ENCODE measurements around the gene NRG3. TPM values are rescaled to one million over a fixed set of nuclear protein-coding genes. Genes with fewer than 3 reads are reported as not detected.

The NRG3 gene
- total RNA-seq, 1 experiment from 2014 or later: not detected

DNA sequence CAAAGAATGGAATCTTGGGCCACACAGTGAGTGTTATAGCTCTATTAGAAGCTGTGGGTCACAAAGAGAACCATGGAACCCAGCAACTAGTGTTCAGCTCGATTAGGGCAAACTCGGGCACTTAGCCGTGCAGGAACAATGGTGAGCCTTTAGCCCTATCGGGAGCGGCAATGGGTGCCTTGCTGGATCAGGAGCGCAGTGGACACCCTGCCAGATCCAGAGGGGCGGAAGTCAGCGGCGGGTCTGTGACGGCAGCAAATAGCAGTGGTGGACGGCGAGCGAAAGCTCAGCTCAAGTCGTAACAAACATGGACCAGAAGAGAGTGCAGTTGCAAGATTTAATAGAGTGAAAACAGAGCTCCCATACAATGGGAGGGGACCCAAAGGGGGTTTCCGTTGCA lies 43.9 kb upstream of the NRG3 start:
- ChIA-PET RAD21 (ENCODE audit: low non-redundant PET in 1 of 2, low total read pairs in 2 of 2, uncharacterized antibody in 2 of 2, unreplicated experiment in 2 of 2) (no interaction called here), POLR2A (no interaction called here), CTCF (no interaction called here)
- Histone ChIP-seq H3K9me3 (ENCODE audit: control insufficient read depth in 1 of 2, insufficient read depth in 1 of 2, low read depth in 1 of 2, low read length in 2 of 2) (peaks cover 5 to 23% of the 10 kb centered on the region in 2 experiments; a peak in 2 of 4 replicates), H3K36me3 (ENCODE audit: control insufficient read depth in 1 of 2, insufficient read depth in 2 of 2, low read length in 2 of 2) (no peaks in the 10 kb centered on the region), H3K9ac (ENCODE audit: low read length) (no peak overlapping the region), H3K9me2 (ENCODE audit: insufficient read depth) (no peaks in the 10 kb centered on the region), H3K27me3 (ENCODE audit: insufficient read depth, low read length) (no peaks in the 10 kb centered on the region), H2AFZ (ENCODE audit: low read depth, low read length, poor library complexity, severe bottlenecking) (no peak overlapping the region), H3K27ac (ENCODE audit: low read depth, low read length) (no peak overlapping the region), H3K4me1 (ENCODE audit: control insufficient read depth in 1 of 2, insufficient read depth in 2 of 2, low read length in 2 of 2) (no peaks in the 10 kb centered on the region), H4K20me1 (ENCODE audit: insufficient read depth) (no peaks in the 10 kb centered on the region; the same call in 1 of the 2 replicates), H3K4me2 (ENCODE audit: low read length) (no peak overlapping the region), H3K4me3 (replicated peaks in 1 of 2; ENCODE audit: low read depth in 1 of 2, low read length in 2 of 2) (no peak overlapping the region), H3K79me2 (ENCODE audit: insufficient read depth, low read length) (no peaks in the 10 kb centered on the region)
- no peak for DNase-seq (ENCODE audit: low read depth, low spot score)
- ATAC-seq: no peak
- BruUV-seq (replicated peaks): no TSS peak
- TF ChIP-seq ZFX (IDR thresholded peaks at IDR 0.05): no peak
- no peak for TF ChIP-seq RAD21 (IDR thresholded peaks at IDR 0.05; ENCODE audit: low read depth)
- TF ChIP-seq SIN3A (IDR thresholded peaks at IDR 0.05; ENCODE audit: low read depth): no peak
- TF ChIP-seq ELF1 (IDR thresholded peaks at IDR 0.05; ENCODE audit: borderline replicate concordance, low read depth): no peak
- TF ChIP-seq EGR1 (IDR thresholded peaks at IDR 0.05; ENCODE audit: low read depth): no peak
- TF ChIP-seq POLR2AphosphoS5 (IDR thresholded peaks at IDR 0.05; ENCODE audit: low read depth, low read length): no peak
- TF ChIP-seq, protein P1, sequence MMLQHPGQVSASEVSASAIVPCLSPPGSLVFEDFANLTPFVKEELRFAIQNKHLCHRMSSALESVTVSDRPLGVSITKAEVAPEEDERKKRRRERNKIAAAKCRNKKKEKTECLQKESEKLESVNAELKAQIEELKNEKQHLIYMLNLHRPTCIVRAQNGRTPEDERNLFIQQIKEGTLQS (IDR thresholded peaks at IDR 0.05): no peak
- TF ChIP-seq CBX3 (IDR thresholded peaks at IDR 0.05; ENCODE audit: low read depth): no peak
- TF ChIP-seq, protein P2, sequence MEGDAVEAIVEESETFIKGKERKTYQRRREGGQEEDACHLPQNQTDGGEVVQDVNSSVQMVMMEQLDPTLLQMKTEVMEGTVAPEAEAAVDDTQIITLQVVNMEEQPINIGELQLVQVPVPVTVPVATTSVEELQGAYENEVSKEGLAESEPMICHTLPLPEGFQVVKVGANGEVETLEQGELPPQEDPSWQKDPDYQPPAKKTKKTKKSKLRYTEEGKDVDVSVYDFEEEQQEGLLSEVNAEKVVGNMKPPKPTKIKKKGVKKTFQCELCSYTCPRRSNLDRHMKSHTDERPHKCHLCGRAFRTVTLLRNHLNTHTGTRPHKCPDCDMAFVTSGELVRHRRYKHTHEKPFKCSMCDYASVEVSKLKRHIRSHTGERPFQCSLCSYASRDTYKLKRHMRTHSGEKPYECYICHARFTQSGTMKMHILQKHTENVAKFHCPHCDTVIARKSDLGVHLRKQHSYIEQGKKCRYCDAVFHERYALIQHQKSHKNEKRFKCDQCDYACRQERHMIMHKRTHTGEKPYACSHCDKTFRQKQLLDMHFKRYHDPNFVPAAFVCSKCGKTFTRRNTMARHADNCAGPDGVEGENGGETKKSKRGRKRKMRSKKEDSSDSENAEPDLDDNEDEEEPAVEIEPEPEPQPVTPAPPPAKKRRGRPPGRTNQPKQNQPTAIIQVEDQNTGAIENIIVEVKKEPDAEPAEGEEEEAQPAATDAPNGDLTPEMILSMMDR (IDR thresholded peaks at IDR 0.05 in 2 of 3, conservative IDR thresholded peaks at IDR 0.05 in 1 of 3; ENCODE audit: borderline replicate concordance in 1 of 3, insufficient read depth in 1 of 3, low read depth in 2 of 3, low read length in 2 of 3): no peak
- no peak for TF ChIP-seq CEBPB (IDR thresholded peaks at IDR 0.05; ENCODE audit: low read depth)
- TF ChIP-seq, protein P3, sequence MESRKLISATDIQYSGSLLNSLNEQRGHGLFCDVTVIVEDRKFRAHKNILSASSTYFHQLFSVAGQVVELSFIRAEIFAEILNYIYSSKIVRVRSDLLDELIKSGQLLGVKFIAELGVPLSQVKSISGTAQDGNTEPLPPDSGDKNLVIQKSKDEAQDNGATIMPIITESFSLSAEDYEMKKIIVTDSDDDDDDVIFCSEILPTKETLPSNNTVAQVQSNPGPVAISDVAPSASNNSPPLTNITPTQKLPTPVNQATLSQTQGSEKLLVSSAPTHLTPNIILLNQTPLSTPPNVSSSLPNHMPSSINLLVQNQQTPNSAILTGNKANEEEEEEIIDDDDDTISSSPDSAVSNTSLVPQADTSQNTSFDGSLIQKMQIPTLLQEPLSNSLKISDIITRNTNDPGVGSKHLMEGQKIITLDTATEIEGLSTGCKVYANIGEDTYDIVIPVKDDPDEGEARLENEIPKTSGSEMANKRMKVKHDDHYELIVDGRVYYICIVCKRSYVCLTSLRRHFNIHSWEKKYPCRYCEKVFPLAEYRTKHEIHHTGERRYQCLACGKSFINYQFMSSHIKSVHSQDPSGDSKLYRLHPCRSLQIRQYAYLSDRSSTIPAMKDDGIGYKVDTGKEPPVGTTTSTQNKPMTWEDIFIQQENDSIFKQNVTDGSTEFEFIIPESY (IDR thresholded peaks at IDR 0.05; ENCODE audit: extremely low read depth, insufficient replicate concordance, low read length): no peak
- no peak for TF ChIP-seq EZH2 (IDR thresholded peaks at IDR 0.05)
- TF ChIP-seq, protein P4, sequence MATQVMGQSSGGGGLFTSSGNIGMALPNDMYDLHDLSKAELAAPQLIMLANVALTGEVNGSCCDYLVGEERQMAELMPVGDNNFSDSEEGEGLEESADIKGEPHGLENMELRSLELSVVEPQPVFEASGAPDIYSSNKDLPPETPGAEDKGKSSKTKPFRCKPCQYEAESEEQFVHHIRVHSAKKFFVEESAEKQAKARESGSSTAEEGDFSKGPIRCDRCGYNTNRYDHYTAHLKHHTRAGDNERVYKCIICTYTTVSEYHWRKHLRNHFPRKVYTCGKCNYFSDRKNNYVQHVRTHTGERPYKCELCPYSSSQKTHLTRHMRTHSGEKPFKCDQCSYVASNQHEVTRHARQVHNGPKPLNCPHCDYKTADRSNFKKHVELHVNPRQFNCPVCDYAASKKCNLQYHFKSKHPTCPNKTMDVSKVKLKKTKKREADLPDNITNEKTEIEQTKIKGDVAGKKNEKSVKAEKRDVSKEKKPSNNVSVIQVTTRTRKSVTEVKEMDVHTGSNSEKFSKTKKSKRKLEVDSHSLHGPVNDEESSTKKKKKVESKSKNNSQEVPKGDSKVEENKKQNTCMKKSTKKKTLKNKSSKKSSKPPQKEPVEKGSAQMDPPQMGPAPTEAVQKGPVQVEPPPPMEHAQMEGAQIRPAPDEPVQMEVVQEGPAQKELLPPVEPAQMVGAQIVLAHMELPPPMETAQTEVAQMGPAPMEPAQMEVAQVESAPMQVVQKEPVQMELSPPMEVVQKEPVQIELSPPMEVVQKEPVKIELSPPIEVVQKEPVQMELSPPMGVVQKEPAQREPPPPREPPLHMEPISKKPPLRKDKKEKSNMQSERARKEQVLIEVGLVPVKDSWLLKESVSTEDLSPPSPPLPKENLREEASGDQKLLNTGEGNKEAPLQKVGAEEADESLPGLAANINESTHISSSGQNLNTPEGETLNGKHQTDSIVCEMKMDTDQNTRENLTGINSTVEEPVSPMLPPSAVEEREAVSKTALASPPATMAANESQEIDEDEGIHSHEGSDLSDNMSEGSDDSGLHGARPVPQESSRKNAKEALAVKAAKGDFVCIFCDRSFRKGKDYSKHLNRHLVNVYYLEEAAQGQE (IDR thresholded peaks at IDR 0.05; ENCODE audit: low read depth): no peak
- TF ChIP-seq, protein P5, sequence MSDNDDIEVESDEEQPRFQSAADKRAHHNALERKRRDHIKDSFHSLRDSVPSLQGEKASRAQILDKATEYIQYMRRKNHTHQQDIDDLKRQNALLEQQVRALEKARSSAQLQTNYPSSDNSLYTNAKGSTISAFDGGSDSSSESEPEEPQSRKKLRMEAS (IDR thresholded peaks at IDR 0.05): no peak
- TF ChIP-seq ZNF274 (IDR thresholded peaks at IDR 0.05; ENCODE audit: low read depth, low read length): no peak
- no peak for TF ChIP-seq POLR2A (IDR thresholded peaks at IDR 0.05; ENCODE audit: borderline replicate concordance, extremely low read depth, insufficient read depth, insufficient read length)
- TF ChIP-seq SP1 (IDR thresholded peaks at IDR 0.05; ENCODE audit: low read depth): no peak
- no peak for TF ChIP-seq FOSL1 (IDR thresholded peaks at IDR 0.05; ENCODE audit: low read depth)
- no peak for TF ChIP-seq SRF (IDR thresholded peaks at IDR 0.05; ENCODE audit: low read depth)
- no peak for TF ChIP-seq JUND (IDR thresholded peaks at IDR 0.05)
- intact Hi-C loops (cut with micrococcal nuclease): no loop called here
